HG03565 (cell line): ENCODE results near the gene FRAS1.
"Not testable (repeated sequence)": the region's sequence is repeated elsewhere in the genome, so short reads cannot be mapped to it uniquely, and the experiment has no call there.

ENCODE experiments used
- ATAC-seq: cut with Tn5 transposase; IDR thresholded peaks from one replicate; pipeline ENCODE4 v1.9.1; 2021; ENCODE audit warnings: mild to moderate bottlenecking, moderate library complexity; ENCODE audit not compliant: unreplicated experiment

FRAS1 gene

GRCh38 chr4:78318126-78318525, 261.0 kb downstream of the FRAS1 start:
- no peak for ATAC-seq

GRCh38 chr4:78320349-78320935, 263.3 kb downstream of the FRAS1 start:
- no peak for ATAC-seq

GRCh38 chr4:78322032-78322431, 264.9 kb downstream of the FRAS1 start:
- no peak for ATAC-seq

DNA sequence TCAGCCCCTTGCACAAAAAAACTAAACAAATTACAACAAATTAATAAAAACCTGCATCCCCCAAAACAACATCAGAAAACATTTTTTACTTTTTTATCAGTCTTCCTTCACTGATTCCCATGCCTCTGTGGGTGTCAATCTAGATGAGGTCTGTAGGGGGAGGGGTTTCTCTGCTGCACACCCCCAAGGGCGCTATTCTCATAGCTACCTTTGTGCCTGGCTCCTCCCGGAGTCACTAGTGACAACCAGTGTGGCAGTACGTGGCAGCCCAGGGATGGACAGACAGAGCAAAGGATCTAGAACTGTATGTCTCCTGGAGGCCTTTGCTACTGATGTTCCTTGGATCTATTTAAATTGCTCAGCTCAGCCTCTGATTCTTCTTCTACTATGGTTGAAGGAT, 266.3 kb downstream of the FRAS1 start:
- ATAC-seq: no peak

DNA sequence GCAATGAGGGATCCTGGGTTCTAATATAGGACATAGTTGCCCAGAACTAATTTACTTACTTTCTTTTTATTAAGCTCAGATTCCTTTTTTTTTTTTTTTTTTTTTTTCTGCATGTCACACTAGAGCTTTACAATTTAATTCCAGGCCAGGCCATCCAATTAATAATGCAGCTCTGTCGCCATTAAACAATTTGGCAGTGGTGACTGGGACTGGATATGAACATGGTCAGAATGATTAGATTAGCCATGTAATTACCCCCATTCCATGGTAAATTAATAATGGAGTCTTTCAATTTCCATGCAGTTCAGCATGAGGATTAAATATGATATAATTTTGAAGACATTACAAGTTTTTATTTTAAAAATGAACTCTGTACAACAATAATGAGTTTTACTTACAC, 267.5 kb downstream of the FRAS1 start:
- ATAC-seq: no peak

- ATAC-seq: no peak
These were observed 268.4 kb downstream of the FRAS1 start for GRCh38 chr4:78325271-78326157.

- not testable (repeated sequence) for ATAC-seq
These were observed 271.5 kb downstream of the FRAS1 start for GRCh38 chr4:78328591-78328990.

DNA sequence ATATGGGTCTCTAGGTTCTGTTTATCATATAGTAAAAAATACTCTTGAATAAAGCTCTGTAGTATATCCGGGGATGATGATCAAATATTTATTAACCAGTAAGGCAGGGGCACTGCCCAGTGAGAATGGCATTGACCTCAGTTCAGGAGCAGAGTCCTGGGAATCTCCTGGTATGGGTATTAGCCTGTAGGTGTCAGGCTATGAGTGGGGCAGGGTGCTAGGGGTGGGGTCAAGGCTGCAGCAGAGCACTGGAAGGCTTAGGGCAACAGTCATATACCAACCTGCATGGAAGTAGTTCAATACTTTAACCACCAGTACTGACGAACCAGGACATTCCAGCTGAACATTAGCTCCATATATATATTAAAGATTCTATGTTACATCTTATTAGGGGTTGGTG, 274.1 kb downstream of the FRAS1 start:
- no peak for ATAC-seq

- no peak for ATAC-seq
These were observed 274.8 kb downstream of the FRAS1 start for GRCh38 chr4:78331965-78332364.

- no peak for ATAC-seq
These were observed 275.9 kb downstream of the FRAS1 start for GRCh38 chr4:78332976-78333375.

DNA sequence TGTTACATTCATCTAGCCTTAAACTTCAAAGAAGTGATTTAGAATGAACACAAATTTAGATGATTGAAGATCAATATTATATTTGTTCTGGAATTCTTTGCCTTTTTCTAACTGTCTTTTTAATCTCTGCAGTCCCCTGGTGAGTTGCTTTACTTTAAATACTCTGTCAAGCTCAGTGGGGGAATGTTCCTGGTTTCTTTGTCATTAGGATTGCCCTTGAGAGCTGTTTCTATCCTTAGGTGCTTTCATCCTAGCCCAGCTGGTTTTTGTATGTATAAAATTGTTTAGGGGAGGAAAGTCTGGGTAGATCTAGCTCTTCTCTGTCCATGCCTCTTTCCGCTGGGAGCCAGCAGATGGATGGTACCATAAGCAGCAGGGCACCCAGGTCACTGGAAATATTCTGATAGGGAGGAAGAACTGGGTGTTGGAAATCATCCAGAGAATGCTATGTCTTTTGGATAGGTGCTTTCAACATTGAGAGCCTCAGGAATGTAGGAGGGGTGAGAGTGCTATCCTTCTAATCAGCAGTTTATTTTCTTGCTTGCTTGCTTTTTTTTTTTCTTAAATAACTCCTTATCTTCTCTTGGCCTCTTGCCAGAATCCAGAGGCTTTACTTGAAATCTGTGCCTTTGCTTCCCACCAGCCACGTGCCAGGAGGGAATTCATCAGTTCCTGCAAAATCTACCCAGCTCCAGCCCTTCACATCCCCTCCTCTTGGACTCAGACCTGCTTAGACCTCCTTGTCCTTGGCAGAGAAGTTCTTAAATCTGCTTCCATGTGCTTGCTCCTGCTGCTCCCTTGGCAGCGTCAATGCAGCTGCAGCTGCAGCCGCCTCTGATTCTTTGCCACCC, 279.2 kb downstream of the FRAS1 start:
- ATAC-seq: no peak

DNA sequence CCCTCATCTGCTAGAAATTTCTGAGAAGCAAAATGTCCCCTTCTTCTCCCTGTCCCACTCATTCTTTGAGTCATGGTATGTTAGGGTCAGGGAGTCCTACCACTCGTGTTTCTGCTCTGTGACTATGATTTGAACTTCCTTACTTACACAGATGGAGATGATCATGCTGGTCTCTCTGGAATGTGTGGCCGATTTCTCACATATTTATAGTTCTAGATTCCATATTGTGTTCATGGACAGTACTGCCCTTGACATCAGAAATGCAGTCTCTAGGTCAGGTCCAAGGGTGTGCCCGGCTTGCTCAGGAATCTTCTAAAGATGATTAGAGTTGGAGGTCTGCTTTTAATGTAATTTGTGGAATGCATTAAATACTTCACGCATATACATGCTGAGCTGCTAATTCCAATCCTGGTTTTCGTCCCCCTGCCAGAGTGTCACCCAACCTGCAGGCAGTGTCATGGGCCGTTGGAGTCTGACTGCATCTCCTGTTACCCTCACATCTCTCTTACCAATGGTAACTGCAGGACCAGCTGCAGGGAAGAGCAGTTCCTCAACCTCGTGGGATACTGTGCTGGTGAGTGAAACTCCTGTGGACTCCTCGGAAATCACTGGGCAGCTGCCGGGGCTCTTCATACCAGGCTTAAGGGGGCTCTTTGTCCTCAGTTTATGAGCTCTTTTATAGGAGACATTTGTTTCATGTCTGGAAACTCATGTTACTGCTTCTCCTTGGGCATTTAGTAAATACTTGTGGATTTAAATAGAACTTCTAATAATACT, 280.3 kb downstream of the FRAS1 start:
- ATAC-seq: no peak

- ATAC-seq: no peak
These were observed 285.0 kb downstream of the FRAS1 start for GRCh38 chr4:78342125-78342524.

DNA sequence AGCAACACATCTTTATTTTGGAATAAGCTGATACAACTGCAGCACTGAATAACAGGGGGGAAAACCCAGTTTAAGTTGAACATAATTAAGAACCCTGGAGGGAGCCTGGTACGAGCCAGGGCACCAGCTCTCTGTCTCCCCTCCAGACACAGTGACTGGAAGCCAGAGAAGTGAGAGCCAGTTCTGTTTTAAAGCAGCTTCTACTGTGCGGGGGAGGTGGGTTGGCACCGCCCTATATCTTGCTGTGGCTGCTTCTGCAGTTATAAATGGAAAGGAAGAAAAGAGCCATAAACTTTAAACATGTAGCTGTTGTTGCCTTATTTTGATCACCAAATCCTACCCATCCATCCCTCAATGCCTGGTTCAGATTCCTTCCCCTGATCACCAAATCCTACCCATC, 286.6 kb downstream of the FRAS1 start:
- no peak for ATAC-seq

DNA sequence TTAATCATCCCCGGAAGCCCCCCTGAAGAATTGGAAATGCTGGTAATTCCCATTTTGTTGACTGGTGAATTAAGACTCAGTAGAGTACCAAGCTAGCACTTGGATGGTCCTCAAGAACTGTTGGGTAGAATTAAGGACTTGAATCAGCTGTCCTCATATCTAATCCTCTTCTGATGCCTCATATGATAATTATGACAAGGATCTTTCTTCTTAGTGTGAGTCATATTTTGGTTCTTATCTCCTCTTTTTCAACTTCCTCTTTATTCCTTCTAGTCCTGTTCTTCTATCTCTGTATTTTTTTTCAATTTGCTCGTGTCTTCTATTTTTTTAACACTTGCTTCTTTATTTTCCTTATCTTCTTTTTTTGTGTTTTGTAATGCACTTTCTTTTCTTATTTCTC, 288.1 kb downstream of the FRAS1 start:
- ATAC-seq: no peak

- no peak for ATAC-seq
These were observed 289.1 kb downstream of the FRAS1 start for GRCh38 chr4:78346222-78346621.

GRCh38 chr4:78347527-78347926, 290.4 kb downstream of the FRAS1 start:
- ATAC-seq: no peak

DNA sequence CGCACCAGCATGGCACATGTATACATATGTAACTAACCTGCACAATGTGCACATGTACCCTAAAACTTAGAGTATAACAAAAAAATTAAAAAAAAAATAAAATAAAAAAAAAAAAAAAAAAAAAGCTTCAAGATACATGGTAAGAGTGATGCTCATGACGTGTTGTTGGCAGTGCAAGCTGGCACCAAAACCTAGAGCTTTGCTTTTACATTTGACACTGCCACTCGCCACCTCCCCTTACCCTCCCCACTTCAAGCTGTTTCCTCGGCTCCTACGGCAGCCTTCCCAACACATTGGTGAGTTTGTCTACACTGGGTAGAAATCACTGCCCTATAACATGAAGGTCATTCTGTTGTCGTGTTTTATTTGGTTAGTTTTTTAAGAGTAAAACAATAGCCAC, 296.8 kb downstream of the FRAS1 start:
- ATAC-seq: no peak

DNA sequence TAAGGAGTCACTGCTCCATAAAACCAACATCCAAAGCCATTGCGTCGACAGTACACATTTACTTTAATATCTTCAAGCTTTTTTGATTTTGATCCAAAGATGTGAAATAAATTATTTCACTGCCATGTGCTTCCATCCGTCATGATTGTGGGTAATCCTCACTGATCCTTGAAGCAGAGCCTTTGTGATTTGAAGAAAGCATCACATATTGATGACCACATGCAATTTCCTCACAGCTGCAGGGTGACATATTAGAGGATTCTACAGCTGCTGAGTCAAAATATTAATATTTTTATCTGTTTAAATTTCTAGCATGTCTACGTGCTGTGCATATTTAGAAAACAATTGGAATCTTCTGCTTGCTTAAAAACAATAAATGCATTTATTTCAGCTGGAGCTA, 297.7 kb downstream of the FRAS1 start:
- no peak for ATAC-seq

DNA sequence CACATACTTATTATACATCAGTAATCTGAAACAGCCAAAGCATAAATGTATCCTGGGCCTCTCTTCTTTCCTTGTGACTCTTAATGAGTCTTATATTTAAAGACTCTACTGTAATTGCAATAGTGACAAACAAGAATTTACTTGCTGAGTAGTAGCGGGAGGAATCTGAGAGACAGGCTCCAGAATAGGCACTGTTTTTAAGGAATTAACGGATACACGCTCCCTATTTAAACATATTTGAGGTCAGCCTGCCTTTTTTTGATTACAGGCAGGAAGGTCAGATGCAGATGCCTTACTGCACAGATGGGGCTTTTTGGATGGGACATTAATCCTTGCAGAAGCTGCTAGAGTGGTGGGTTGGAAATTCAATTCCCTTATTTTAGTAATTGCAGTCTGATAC, 298.2 kb downstream of the FRAS1 start:
- no peak for ATAC-seq

GRCh38 chr4:78356251-78356786, 299.2 kb downstream of the FRAS1 start:
- ATAC-seq: no peak
